NCI-H526 treated with DMSO at 0.1 percent for 48 hours (cell line): ENCODE results near the gene MRC1.
"Not testable (repeated sequence)": the region's sequence is repeated elsewhere in the genome, so short reads cannot be mapped to it uniquely, and the experiment has no call there.

Experiments used
- DNase-seq: peaks from one replicate; lab custom pipeline; 2025; lab: John Stamatoyannopoulos, UW

The MRC1 gene

GRCh38 chr10:17906002-17906401, 96.9 kb downstream of the MRC1 start:
- DNase-seq, result no peak

GRCh38 chr10:17907641-17908040, 98.5 kb downstream of the MRC1 start:
- no peak for DNase-seq

GRCh38 chr10:17910125-17910789, 101.1 kb downstream of the MRC1 start:
- DNase-seq, result peak; percentile 45

DNA sequence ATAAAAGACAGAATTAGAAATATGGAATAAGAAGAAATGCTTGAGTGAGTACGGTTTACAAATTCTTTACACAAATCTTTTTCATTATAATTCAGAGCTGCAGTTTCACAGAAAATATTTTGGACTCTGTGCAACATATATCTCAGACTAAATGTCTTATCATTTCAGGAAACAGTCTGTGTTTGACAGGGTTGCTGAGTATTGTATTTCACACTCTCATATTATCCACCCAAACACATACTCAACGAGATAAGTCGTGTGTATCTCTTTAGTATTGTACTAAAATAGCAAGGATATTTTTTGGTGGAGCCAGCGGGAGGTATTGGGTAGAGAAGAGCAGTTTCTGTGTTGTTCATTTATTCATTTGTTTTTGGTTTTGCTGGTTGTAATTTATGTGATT, 103.6 kb downstream of the MRC1 start:
- DNase-seq, result no peak

- no peak for DNase-seq
Measured at GRCh38 chr10:17913604-17914003, 104.5 kb downstream of the MRC1 start.

- no peak for DNase-seq
Measured at GRCh38 chr10:17914169-17915045, 105.3 kb downstream of the MRC1 start.

DNA sequence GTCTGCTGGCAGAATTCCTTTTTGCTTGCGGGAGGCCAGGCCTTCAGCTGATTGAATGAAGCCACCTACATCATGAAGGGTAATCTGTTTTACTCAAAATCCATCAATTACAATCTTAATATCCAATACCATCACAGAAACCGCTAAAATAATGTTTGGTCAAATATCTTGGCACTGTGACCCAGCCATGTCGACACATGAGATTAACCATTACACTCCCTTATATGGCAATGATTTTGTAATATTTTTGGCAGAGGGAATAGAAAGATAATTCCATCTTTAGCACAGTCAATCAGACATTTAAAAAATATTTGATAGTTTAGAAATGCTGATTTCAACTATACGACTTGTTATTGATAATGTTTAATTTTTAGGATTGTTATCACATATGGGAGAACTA, 106.0 kb downstream of the MRC1 start:
- no peak for DNase-seq

- no peak for DNase-seq
Measured at GRCh38 chr10:17918187-17918903, 109.2 kb downstream of the MRC1 start.

- no peak for DNase-seq
Measured at GRCh38 chr10:17921378-17921777, 112.2 kb downstream of the MRC1 start.

- no peak for DNase-seq
Measured at GRCh38 chr10:17923728-17924127, 114.6 kb downstream of the MRC1 start.

DNA sequence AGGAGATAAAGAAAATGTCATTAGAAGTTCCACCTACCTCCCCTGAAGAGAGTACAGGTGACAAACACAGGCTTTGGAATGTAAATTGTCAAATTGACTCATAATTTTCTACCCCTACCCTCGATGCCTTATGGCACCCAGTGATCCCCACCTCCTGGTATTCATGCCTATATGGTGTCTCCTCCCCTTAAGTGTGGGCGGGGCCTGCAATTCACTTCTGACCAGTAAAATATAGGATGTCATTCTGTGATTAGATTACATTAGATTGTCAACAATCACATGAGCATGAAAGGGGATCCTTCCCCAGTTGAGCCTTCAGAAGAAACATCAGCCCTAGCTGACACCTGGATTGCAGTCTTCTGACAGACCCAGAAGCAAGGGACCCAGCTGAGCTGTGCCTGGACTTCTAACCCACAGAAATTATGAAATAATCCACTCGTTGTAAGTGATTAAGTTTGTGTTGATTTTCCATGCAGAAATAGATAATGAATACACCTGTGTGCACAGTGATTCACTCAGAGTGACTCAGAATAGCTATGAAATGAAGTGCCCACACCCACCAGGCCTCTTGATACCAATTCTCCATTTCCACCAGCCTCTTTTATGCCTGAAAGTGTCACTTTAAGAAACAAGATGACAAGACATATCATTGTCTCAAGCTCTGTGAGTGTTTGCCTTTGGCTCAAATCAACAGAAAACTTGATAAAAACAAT, 134.0 kb downstream of the MRC1 start:
- DNase-seq, result no peak

- DNase-seq, result not testable (repeated sequence)
Measured at GRCh38 chr10:17950269-17950668, 141.1 kb downstream of the MRC1 start.

- DNase-seq, result no peak
Measured at GRCh38 chr10:17950726-17951125, 141.6 kb downstream of the MRC1 start.

DNA sequence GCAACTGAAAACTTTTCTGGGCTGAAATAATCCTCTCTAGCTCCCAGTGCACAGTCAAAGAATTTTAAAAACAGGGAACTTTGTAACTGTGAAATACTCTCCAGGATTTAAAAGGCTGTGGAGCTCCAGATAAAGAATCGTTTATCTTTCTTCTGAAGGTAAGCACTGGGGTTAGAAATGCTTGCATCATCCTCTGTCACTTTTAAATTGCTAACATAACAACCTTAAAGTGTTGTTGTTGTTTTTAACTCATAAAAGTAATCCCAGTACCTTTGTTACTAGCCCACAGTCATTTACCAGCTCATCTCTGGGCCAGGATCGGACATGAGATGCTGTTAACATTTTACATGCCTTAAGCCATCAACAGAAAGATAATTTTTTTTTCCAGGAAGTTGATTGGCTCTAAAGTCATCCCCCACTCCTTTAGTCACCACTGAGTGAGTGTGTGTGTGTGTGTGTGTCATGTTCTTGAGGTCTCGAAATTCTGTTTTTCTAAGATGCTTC, 142.8 kb downstream of the MRC1 start, which contains the start of gene SLC39A12:
TSS of gene SLC39A12 (plus strand) at position 51 of the 504 bp plus-strand sequence. CDS start 1,359 bp downstream, outside the sequence.
- no peak for DNase-seq

GRCh38 chr10:17954372-17954771, 145.2 kb downstream of the MRC1 start:
- DNase-seq, result not testable (repeated sequence)

- no peak for DNase-seq
Measured at GRCh38 chr10:17954861-17955260, 145.7 kb downstream of the MRC1 start.

DNA sequence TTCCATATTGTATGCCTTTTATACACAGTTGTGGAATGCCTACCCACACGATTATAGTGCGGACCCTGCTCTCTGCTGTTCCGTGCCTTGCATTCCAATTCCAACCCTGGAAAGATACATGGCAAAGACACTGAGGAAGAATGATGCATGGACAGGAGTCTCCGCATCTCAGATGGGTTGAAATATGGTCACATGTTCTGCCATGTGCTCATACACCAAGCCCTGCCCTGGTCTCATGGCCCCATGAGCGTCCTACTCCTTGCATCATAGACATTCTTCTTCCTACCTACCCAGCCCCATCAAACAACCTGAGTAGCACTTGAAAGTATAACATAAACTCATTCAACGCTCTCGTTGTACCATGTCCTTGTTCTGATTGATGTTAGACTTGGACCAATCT, 148.9 kb downstream of the MRC1 start:
- DNase-seq, result no peak

GRCh38 chr10:17959870-17960269, 150.7 kb downstream of the MRC1 start:
- DNase-seq, result no peak
